OCI-M2 (cell line): ENCODE measurements around the gene TMEM259.

Source experiments
- DNase-seq: peaks from one replicate; lab custom pipeline; 2025; ENCODE audit not compliant: unreplicated experiment; lab: John Stamatoyannopoulos, UW

The TMEM259 gene

DNA sequence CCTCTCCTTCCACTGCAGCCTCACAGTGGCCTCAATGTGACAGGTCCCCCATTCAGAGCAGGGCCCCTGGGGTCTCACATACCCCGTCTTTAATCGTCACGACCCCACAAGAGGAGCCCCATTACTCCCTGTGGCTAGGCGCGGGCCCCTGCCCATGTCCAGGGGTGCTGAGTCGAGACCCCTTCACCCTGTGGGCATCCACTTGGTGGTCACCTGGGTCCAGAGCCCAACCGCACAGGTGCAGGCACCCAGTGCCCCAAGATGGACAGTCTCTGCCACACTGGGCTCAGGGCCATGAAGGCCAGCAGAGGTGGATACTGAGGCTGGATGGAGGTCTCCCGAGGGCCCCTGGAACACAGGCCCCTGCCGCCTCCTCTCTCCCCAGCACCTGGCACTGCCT is 3.0 kb downstream of the TMEM259 start:
- DNase-seq: no peak

GRCh38 chr19:1017115-1017905 is 3.6 kb downstream of the TMEM259 start:
- no peak for DNase-seq

- no peak for DNase-seq
Observed at GRCh38 chr19:1016647-1017114, 4.2 kb downstream of the TMEM259 start.

- DNase-seq: no peak
Observed at GRCh38 chr19:1015782-1016646, 4.9 kb downstream of the TMEM259 start.

- no peak for DNase-seq
Observed at GRCh38 chr19:1015061-1015781, 5.7 kb downstream of the TMEM259 start.

- no peak for DNase-seq
Observed at GRCh38 chr19:1014161-1015060, 6.5 kb downstream of the TMEM259 start.

DNA sequence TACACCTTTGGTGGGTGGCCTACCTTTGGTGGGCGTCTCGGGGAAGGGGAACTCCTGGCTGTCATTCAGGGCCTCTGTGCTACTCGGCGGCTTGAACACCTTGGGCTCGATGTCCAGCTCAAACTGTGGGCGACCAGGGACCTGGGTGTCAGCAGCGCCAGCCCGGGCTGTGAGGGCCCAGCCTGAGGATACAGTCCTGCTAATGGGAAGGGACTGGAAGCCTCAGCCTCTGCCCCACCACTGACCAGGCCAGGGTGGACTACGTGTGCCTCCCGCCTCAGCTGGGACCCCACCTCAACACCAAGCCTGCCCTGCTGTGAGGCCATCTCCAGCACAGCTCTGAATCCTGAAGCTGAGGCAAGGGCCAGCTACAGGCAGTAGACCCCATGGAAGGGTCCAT is 7.7 kb downstream of the TMEM259 start:
- DNase-seq: no peak

- no peak for DNase-seq
Observed at GRCh38 chr19:1012334-1012733, 8.6 kb downstream of the TMEM259 start.

DNA sequence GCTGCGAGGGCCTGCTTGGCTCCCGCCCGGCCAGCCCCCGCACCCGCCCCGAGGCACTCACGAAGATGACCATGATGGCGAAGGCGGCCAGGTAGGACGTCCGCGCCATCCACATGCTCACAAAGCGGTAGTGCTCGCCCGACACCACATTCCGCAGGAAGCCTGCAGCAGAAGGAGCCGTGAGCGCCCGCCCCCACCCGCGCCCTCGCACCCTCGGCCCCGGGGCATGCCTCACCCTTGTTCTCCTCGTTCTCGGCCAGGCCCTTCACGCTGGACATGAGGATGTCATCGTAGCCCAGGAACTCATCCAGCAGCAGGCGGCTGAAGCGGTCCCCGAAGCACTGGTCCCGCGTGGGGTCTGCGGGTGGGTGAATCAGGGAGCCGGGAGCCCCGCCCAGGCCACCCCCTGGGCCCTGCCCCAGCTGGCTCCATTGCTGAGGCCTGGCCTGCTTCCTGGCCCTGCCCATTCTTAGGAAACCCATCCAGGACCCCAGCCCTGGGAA is 9.0 kb downstream of the TMEM259 start:
- DNase-seq: no peak

- DNase-seq: no peak
Observed at GRCh38 chr19:1010586-1011510, 10.1 kb downstream of the TMEM259 start.

DNA sequence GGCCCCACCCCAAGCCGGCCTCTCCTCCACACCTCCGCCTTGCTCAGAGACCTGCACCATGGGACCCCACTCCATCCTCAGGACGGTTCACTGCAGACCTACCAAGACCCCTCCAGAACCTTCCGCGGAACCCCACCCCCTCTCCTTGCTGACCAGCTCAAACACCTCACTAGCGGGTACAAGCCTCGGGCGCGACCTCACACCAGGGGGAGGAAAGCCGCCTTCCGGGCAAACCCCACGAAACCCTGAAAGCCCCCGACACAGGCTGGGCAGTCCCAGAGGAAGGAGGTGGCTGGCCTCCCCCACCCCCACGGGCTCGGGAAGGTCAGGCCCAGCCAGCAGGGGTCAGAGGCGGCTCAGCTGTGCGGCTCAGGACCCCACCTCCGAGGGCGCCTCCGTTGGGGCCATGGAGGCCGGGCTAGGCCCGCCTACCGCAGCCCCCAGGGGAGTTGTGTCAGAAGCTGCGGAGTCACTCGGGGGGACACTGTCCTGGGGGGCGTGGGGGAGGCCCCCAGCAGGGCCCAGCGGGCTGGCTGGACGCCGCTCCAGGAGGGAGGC is 10.9 kb downstream of the TMEM259 start:
- DNase-seq: no peak

DNA sequence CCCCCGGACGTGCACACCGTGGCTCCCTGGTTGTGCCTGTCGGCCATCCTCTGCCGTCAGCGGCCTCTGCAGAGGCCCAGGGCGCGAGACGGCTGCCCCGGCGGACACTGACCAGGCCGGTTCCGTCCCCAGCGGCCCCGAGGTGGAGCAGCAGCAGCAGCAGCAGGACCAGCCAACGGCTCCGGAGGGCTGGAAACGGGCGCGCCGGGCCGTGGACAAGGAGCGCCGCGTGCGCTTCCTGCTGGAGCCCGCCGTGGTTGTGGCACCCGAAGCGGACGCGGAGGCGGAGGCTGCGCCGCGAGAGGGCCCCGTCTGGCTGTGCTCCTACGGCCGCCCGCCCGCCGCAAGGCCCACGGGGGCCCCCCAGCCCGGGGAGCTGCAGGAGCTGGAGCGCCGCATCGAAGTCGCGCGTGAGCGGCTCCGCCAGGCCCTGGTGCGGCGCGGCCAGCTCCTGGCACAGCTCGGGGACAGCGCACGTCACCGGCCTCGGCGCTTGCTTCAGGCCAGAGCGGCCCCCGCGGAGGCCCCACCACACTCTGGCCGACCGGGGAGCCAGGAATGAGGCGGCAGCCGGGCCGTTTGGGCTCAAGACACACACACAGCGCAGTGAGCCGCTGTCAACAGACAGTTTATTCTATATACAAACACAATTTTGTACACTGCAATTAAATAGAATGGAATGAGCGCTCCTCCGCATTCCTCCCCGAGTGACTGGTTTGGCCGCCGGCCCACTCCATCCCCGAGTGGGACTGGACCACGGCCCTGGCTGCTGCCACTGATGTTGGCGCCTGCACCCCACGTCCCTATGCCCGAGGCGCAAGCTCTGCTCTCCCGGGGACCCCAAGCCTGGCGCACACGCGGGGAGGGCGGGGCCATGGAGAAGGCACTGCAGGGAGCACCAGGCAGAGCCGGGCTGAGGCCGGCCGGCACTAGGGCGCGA is 11.6 kb downstream of the TMEM259 start:
- DNase-seq: no peak

DNA sequence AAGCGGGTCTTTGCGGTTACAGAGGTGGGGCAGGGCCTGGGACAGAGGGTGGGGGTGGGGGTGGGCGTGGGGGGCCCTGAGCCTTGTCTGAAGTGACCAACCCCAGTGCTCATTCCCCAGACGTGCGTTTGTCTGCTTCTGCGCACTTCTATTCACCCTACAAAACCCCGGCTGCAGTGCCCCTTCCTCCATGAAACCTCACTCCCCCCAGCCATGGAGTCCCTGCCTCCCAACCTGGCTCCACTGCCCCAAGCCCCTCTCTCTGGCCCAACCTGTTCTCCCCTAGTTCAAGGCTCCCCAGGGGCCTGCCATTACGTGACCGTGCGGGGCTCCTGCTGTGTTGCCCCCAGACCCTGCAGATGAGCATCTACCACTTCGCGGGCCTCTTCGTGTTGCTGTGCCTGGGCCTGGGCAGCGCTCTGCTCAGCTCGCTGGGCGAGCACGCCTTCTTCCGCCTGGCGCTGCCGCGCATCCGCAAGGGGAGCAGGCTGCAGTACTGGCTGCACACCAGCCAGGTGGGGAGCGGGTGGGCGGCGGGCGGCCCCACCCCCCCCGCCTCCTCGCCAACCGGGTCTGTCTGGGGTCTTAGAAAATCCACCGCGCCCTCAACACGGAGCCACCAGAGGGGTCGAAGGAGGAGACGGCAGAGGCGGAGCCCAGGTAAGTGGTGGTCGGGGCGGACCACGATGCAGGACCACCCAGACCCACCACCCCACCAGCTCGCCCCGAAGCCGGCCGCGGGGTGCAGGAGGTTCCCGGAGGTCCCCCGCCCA is 12.5 kb downstream of the TMEM259 start:
- no peak for DNase-seq

GRCh38 chr19:1007399-1008251 is 13.3 kb downstream of the TMEM259 start:
- DNase-seq: no peak

GRCh38 chr19:1006711-1007398 is 14.1 kb downstream of the TMEM259 start:
- DNase-seq: no peak
